Stimulated activated CD8-positive, alpha-beta memory T cell treated with anti-CD3 and anti-CD28 coated beads, Interleukin-7, amount 100 ng/mL, for 1 hour (primary cell): Measurements from ENCODE around the gene MUC5AC.
"Not testable (repeated sequence)": the region's sequence is repeated elsewhere in the genome, so short reads cannot be mapped to it uniquely, and the experiment has no call there.

Experiments used
- DNase-seq, 2 donors: peaks; one replicate each; pipeline ENCODE4 v3.0.0-alpha.2; 2020; ENCODE audit warnings: low read depth in 2 of 2

The MUC5AC gene

DNA sequence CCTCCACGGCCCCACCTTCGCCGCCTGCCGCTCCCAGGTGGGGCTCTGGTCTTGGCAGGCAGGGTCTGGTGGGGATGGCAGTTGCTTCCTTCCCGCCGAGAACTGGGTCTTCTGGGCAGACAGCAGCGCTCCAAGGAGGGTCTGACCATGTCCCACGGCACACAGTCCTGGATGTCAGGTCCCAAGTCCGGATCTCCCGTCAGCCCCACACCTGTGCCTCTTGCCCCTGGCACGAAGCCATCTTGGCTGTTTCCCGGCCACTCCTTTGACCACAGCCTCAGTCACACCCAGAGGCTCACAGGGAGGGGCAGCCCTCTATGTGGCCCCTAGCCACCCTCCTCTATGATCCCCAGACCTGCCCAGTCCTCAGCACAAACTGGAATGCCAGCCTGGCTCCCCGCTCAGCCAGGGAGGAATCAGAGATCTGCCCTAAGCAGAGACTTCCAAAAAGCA, 79.4 kb downstream of the MUC5AC start:
- no peak for DNase-seq

- DNase-seq, result no peak
These were observed 80.1 kb downstream of the MUC5AC start for GRCh38 chr11:1237851-1238250.

DNA sequence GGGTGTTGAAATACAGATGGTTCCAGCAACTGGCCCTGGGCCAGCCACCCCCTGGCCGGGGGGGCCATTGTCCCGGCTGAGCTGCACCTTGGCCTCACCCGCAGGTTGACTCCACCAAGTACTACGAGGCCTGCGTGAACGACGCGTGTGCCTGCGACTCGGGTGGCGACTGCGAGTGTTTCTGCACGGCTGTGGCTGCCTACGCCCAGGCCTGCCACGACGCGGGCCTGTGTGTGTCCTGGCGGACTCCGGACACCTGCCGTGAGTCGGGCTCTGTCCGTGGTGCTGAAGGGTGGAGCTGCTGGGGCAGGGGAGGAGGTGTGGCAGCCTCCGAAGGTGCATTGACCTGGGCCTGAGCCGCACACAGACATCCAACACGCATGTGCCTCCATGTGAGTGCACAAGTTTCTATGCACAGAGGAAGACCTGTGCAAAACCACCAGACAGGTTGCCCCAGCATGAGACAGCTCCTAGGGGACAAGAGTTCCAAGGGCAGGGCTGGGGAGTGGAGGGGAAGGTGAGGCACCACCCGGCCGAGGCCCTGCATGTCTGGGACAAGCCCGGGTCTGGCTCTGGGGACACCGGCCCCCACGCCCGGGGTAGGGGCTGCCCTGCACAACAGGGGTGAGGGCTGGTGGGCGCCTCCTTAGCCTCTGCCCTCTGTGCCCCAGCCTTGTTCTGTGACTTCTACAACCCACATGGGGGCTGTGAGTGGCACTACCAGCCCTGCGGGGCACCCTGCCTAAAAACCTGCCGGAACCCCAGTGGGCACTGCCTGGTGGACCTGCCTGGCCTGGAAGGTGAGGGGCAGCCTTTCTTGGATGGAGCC, 81.2 kb downstream of the MUC5AC start:
- DNase-seq, result no peak

- DNase-seq, result no peak
These were observed 81.9 kb downstream of the MUC5AC start for GRCh38 chr11:1239596-1240205.

GRCh38 chr11:1240771-1241170, 83.0 kb downstream of the MUC5AC start:
- DNase-seq, result no peak

DNA sequence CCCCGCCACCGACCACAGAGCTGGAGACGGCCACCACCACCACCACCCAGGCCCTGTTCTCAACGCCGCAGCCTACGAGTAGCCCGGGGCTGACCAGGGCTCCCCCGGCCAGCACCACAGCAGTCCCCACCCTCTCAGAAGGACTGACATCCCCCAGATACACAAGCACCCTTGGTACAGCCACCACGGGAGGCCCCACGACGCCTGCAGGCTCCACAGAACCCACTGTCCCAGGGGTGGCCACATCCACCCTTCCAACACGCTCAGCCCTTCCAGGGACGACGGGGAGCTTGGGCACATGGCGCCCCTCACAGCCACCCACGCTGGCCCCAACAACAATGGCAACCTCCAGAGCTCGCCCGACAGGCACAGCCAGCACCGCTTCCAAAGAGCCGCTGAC, 84.0 kb downstream of the MUC5AC start:
- DNase-seq, result no peak

GRCh38 chr11:1242289-1242688, 84.5 kb downstream of the MUC5AC start:
- no peak for DNase-seq

GRCh38 chr11:1242751-1243150, 85.0 kb downstream of the MUC5AC start:
- not testable (repeated sequence) for DNase-seq

DNA sequence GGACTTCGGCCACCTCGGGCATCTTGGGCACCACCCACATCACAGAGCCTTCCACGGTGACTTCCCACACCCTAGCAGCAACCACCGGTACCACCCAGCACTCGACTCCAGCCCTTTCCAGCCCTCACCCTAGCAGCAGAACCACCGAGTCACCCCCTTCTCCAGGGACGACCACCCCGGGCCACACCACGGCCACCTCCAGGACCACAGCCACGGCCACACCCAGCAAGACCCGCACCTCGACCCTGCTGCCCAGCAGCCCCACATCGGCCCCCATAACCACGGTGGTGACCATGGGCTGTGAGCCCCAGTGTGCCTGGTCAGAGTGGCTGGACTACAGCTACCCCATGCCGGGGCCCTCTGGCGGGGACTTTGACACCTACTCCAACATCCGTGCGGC, 85.8 kb downstream of the MUC5AC start:
- DNase-seq, result not testable (repeated sequence)

- DNase-seq, result not testable (repeated sequence)
These were observed 86.8 kb downstream of the MUC5AC start for GRCh38 chr11:1244557-1244956.

DNA sequence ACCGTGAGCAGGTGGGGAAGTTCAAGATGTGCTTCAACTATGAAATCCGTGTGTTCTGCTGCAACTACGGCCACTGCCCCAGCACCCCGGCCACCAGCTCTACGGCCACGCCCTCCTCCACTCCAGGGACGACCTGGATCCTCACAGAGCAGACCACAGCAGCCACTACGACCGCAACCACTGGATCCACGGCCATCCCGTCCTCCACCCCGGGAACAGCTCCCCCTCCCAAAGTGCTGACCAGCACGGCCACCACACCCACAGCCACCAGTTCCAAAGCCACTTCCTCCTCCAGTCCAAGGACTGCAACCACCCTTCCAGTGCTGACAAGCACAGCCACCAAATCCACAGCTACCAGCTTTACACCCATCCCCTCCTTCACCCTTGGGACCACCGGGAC, 88.0 kb downstream of the MUC5AC start:
- DNase-seq, result not testable (repeated sequence)

- not testable (repeated sequence) for DNase-seq
These were observed 88.5 kb downstream of the MUC5AC start for GRCh38 chr11:1246301-1246700.

DNA sequence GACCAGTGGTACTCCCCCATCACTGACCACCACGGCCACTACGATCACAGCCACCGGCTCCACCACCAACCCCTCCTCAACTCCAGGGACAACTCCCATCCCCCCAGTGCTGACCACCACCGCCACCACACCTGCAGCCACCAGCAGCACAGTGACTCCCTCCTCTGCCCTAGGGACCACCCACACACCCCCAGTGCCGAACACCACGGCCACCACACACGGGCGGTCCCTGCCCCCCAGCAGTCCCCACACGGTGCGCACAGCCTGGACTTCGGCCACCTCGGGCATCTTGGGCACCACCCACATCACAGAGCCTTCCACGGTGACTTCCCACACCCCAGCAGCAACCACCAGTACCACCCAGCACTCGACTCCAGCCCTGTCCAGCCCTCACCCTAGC, 89.3 kb downstream of the MUC5AC start:
- DNase-seq, result not testable (repeated sequence)

- not testable (repeated sequence) for DNase-seq
These were observed 91.2 kb downstream of the MUC5AC start for GRCh38 chr11:1248951-1249350.

- DNase-seq, result not testable (repeated sequence)
These were observed 92.7 kb downstream of the MUC5AC start for GRCh38 chr11:1250411-1250810.
